SJCRH30 (cell line): ENCODE data around the gene RGS10. TPM values are rescaled to one million over a fixed set of nuclear protein-coding genes. Genes with fewer than 3 reads are reported as not detected.

Experiments used
- DNase-seq, 2 experiments: peaks; one replicate each; pipeline ENCODE4 v3.0.0-alpha.2; 2015 to 2020
- H3K27ac ChIP-seq: fragments of 250-450 bp; sonication (Bioruptor Pico); 2 replicates; pipeline ENCODE4 v1.5.1; 2020; ENCODE audit warnings: mild to moderate bottlenecking, moderate library complexity
- H3K27me3 ChIP-seq: fragments of 250-450 bp; sonication (Bioruptor Pico); 2 replicates; pipeline ENCODE4 v1.5.1; 2020; ENCODE audit warnings: mild to moderate bottlenecking, moderate library complexity
- H3K36me3 ChIP-seq: fragments of 250-450 bp; sonication (Bioruptor Pico); 2 replicates; pipeline ENCODE4 v1.5.1; 2020; ENCODE audit warnings: mild to moderate bottlenecking, moderate library complexity
- H3K4me1 ChIP-seq: fragments of 250-450 bp; sonication (Bioruptor Pico); 2 replicates; pipeline ENCODE4 v1.5.1; 2020; ENCODE audit warnings: mild to moderate bottlenecking, moderate library complexity
- H3K4me3 ChIP-seq: fragments of 250-450 bp; sonication (Bioruptor Pico); 2 replicates; pipeline ENCODE4 v1.5.1; 2020; ENCODE audit warnings: mild to moderate bottlenecking, moderate library complexity
- H3K9me3 ChIP-seq: fragments of 250-450 bp; sonication (Bioruptor Pico); replicated peaks from 2 replicates; pipeline ENCODE4 v1.5.1; 2020; ENCODE audit warnings: mild to moderate bottlenecking, moderate library complexity
- total RNA-seq: library from RNA; depleted of rRNA; stranded (reverse); fragments of >200 nt; shearing (Covaris generic); gene quantifications from 2 replicates; pipeline ENCODE4 v1.2.3, GENCODE V29; 2014

Gene RGS10
- total RNA-seq, 1 experiment from 2014 or later: not detected

GRCh38 chr10:119483839-119484238 lies 58.7 kb downstream of the RGS10 start:
- no peak overlapping the region for H3K4me3 ChIP-seq
- no peak overlapping the region for H3K27ac ChIP-seq
- peak in 1 of 2 experiments; percentile 36 for DNase-seq
- H3K36me3 ChIP-seq: no peaks in the 10 kb centered on the region
- no peaks in the 10 kb centered on the region for H3K4me1 ChIP-seq
- H3K27me3 ChIP-seq: no peaks in the 10 kb centered on the region; the same call in 1 of the 2 replicates
- H3K9me3 ChIP-seq: no peaks in the 10 kb centered on the region

- H3K27me3 ChIP-seq: no peaks in the 10 kb centered on the region; the same call in 1 of the 2 replicates
- H3K27ac ChIP-seq: no peak overlapping the region
- no peaks in the 10 kb centered on the region for H3K9me3 ChIP-seq
- no peaks in the 10 kb centered on the region for H3K36me3 ChIP-seq
- DNase-seq: no peak
- H3K4me3 ChIP-seq: no peak overlapping the region
- H3K4me1 ChIP-seq: no peaks in the 10 kb centered on the region
Observed at GRCh38 chr10:119483001-119483400, 59.5 kb downstream of the RGS10 start.

- Histone ChIP-seq H3K9me3 (no peaks in the 10 kb centered on the region), H3K4me3 (no peak overlapping the region), H3K27me3 (peaks cover 3% of the 10 kb centered on the region; the same call in 1 of the 2 replicates), H3K27ac (no peak overlapping the region), H3K36me3 (no peaks in the 10 kb centered on the region), H3K4me1 (no peaks in the 10 kb centered on the region)
- no peak for DNase-seq
Observed at GRCh38 chr10:119481781-119482426, 60.6 kb downstream of the RGS10 start.

GRCh38 chr10:119480667-119481066 lies 61.9 kb downstream of the RGS10 start:
- Histone ChIP-seq H3K9me3 (no peaks in the 10 kb centered on the region), H3K4me1 (no peaks in the 10 kb centered on the region), H3K27ac (no peak overlapping the region), H3K36me3 (no peaks in the 10 kb centered on the region), H3K27me3 (peaks cover 3% of the 10 kb centered on the region; the same call in 1 of the 2 replicates), H3K4me3 (no peak overlapping the region)
- DNase-seq: no peak

- no peak for DNase-seq
- peaks cover 3% of the 10 kb centered on the region; the same call in 1 of the 2 replicates for H3K27me3 ChIP-seq
- no peak overlapping the region for H3K27ac ChIP-seq
- H3K9me3 ChIP-seq: no peaks in the 10 kb centered on the region
- no peaks in the 10 kb centered on the region for H3K4me1 ChIP-seq
- no peaks in the 10 kb centered on the region for H3K36me3 ChIP-seq
- no peak overlapping the region for H3K4me3 ChIP-seq
Observed at GRCh38 chr10:119479532-119479931, 63.0 kb downstream of the RGS10 start.

GRCh38 chr10:119478811-119479341 lies 63.6 kb downstream of the RGS10 start:
- no peak for DNase-seq
- peaks cover 3% of the 10 kb centered on the region; the same call in 1 of the 2 replicates for H3K27me3 ChIP-seq
- H3K9me3 ChIP-seq: no peaks in the 10 kb centered on the region; the same call in 1 of the 2 replicates

GRCh38 chr10:119478111-119478802 lies 64.3 kb downstream of the RGS10 start:
- Histone ChIP-seq H3K27me3 (peaks cover 3% of the 10 kb centered on the region; the same call in 1 of the 2 replicates), H3K9me3 (no peaks in the 10 kb centered on the region; the same call in 1 of the 2 replicates), H3K4me3 (no peak overlapping the region), H3K36me3 (no peaks in the 10 kb centered on the region), H3K4me1 (no peaks in the 10 kb centered on the region), H3K27ac (no peak overlapping the region)
- DNase-seq: no peak

More at GRCh38 chr10:119478811-119479341, 63.6 kb downstream of the RGS10 start:
- no peak overlapping the region for H3K27ac ChIP-seq
- H3K36me3 ChIP-seq: no peaks in the 10 kb centered on the region
- H3K4me3 ChIP-seq: no peak overlapping the region
- H3K4me1 ChIP-seq: no peaks in the 10 kb centered on the region

GRCh38 chr10:119477444-119477843 lies 65.1 kb downstream of the RGS10 start:
- DNase-seq: no peak
- Histone ChIP-seq H3K27me3 (peaks cover 3% of the 10 kb centered on the region; the same call in 1 of the 2 replicates), H3K4me3 (no peak overlapping the region)

GRCh38 chr10:119474606-119475005 lies 67.9 kb downstream of the RGS10 start:
- no peak overlapping the region for H3K27ac ChIP-seq
- H3K36me3 ChIP-seq: no peaks in the 10 kb centered on the region
- H3K27me3 ChIP-seq: peaks cover 13% of the 10 kb centered on the region; the same call in 1 of the 2 replicates
- H3K9me3 ChIP-seq: no peaks in the 10 kb centered on the region; the same call in 1 of the 2 replicates
- H3K4me1 ChIP-seq: no peaks in the 10 kb centered on the region
- no peak overlapping the region for H3K4me3 ChIP-seq
- DNase-seq: no peak

More at GRCh38 chr10:119477444-119477843, 65.1 kb downstream of the RGS10 start:
- H3K36me3 ChIP-seq: no peaks in the 10 kb centered on the region
- no peaks in the 10 kb centered on the region for H3K4me1 ChIP-seq
- no peaks in the 10 kb centered on the region; the same call in 1 of the 2 replicates for H3K9me3 ChIP-seq
- H3K27ac ChIP-seq: no peak overlapping the region

GRCh38 chr10:119473771-119474170 lies 68.7 kb downstream of the RGS10 start:
- no peaks in the 10 kb centered on the region for H3K4me1 ChIP-seq
- no peaks in the 10 kb centered on the region for H3K36me3 ChIP-seq
- DNase-seq: no peak
- H3K27ac ChIP-seq: no peak overlapping the region
- H3K4me3 ChIP-seq: no peak overlapping the region
- H3K27me3 ChIP-seq: 0 out of 2 replicates have a peak, but pooled peaks cover 13% of the 10 kb centered on the region
- H3K9me3 ChIP-seq: no peaks in the 10 kb centered on the region; the same call in 1 of the 2 replicates

GRCh38 chr10:119470920-119471702 lies 71.4 kb downstream of the RGS10 start:
- DNase-seq: no peak
- no peaks in the 10 kb centered on the region for H3K4me1 ChIP-seq
- H3K27me3 ChIP-seq: 0 out of 2 replicates have a peak, but pooled peaks cover 10% of the 10 kb centered on the region
- H3K27ac ChIP-seq: no peak overlapping the region
- no peaks in the 10 kb centered on the region for H3K36me3 ChIP-seq
- no peaks in the 10 kb centered on the region; the same call in 1 of the 2 replicates for H3K9me3 ChIP-seq
- no peak overlapping the region for H3K4me3 ChIP-seq

- Histone ChIP-seq H3K4me3 (no peak overlapping the region), H3K27ac (no peak overlapping the region), H3K27me3 (0 out of 2 replicates have a peak, but pooled peaks cover 10% of the 10 kb centered on the region), H3K36me3 (no peaks in the 10 kb centered on the region), H3K4me1 (no peaks in the 10 kb centered on the region), H3K9me3 (no peaks in the 10 kb centered on the region; the same call in 1 of the 2 replicates)
- no peak for DNase-seq
Observed at GRCh38 chr10:119469846-119470245, 72.7 kb downstream of the RGS10 start.

- DNase-seq: no peak
- no peaks in the 10 kb centered on the region for H3K4me1 ChIP-seq
- no peak overlapping the region for H3K27ac ChIP-seq
Observed at GRCh38 chr10:119469325-119469707, 73.2 kb downstream of the RGS10 start.

More at GRCh38 chr10:119469325-119469707, 73.2 kb downstream of the RGS10 start:
- no peak overlapping the region for H3K4me3 ChIP-seq
- 0 out of 2 replicates have a peak, but pooled peaks cover 10% of the 10 kb centered on the region for H3K27me3 ChIP-seq
- no peaks in the 10 kb centered on the region; the same call in 1 of the 2 replicates for H3K9me3 ChIP-seq
- H3K36me3 ChIP-seq: no peaks in the 10 kb centered on the region
